ENCODE results near the gene KCNIP3. TPM values are rescaled to one million over a fixed set of nuclear protein-coding genes. Genes with fewer than 3 reads are reported as not detected.

KCNIP3 gene
- total RNA-seq, 1 donor from 2014 or later, result 0.68 TPM

- Mint-ChIP-seq H3K27me3 (ENCODE audit: low read depth, unreplicated experiment) (peaks cover 44% of the 10 kb centered on the region), H3K27ac (ENCODE audit: unreplicated experiment) (no peak overlapping the region), H3K9me3 (ENCODE audit: unreplicated experiment) (no peaks in the 10 kb centered on the region), H3K4me3 (ENCODE audit: unreplicated experiment) (no peak overlapping the region), H3K4me1 (ENCODE audit: low read depth, unreplicated experiment) (no peaks in the 10 kb centered on the region), H3K36me3 (ENCODE audit: low read depth, unreplicated experiment) (no peaks in the 10 kb centered on the region)
- no peak overlapping the region for H3K4me2 ChIP-seq (ENCODE audit: low read length)
- H3K9me3 ChIP-seq (ENCODE audit: insufficient read depth, low read depth, low read length), result no peaks in the 10 kb centered on the region
- no peak overlapping the region for H2AFZ ChIP-seq (ENCODE audit: low read depth, low read length)
- TF ChIP-seq CTCF (IDR thresholded peaks at IDR 0.05; ENCODE audit: insufficient read depth, low read depth, low read length) (no peak), EZH2 (IDR thresholded peaks at IDR 0.05; ENCODE audit: insufficient read depth, low read length) (no peak)
- H3K36me3 ChIP-seq (ENCODE audit: insufficient read depth, low read length), result no peaks in the 10 kb centered on the region
- H3K4me1 ChIP-seq (ENCODE audit: insufficient read depth, low read length), result no peaks in the 10 kb centered on the region
- no peak overlapping the region for H3K4me3 ChIP-seq (ENCODE audit: insufficient read depth, low read depth, low read length)
- no peaks in the 10 kb centered on the region for H3K27me3 ChIP-seq (ENCODE audit: insufficient read depth, low read length)
- H3K79me2 ChIP-seq (ENCODE audit: insufficient read depth, low read length), result no peaks in the 10 kb centered on the region
- no peak overlapping the region for H3K9ac ChIP-seq (ENCODE audit: low read length)
- H4K20me1 ChIP-seq (ENCODE audit: insufficient read depth, low read length), result no peaks in the 10 kb centered on the region
- FAIRE-seq (no peak), DNase-seq (ENCODE audit: low read depth) (no peak)
- no peak overlapping the region for H3K27ac ChIP-seq (ENCODE audit: low read depth, low read length)
Measured at GRCh38 chr2:95308426-95308990, 11.4 kb downstream of the KCNIP3 start.

GRCh38 chr2:95309599-95309998, 12.5 kb downstream of the KCNIP3 start:
- FAIRE-seq (no peak), DNase-seq (ENCODE audit: low read depth) (no peak)
- H3K27ac ChIP-seq (ENCODE audit: low read depth, low read length), result no peak overlapping the region
- H3K27me3 Mint-ChIP-seq (ENCODE audit: low read depth, unreplicated experiment), result peaks cover 50% of the 10 kb centered on the region
- H3K4me1 Mint-ChIP-seq (ENCODE audit: low read depth, unreplicated experiment), result no peaks in the 10 kb centered on the region
- H3K9me3 Mint-ChIP-seq (ENCODE audit: unreplicated experiment), result no peaks in the 10 kb centered on the region
- no peaks in the 10 kb centered on the region for H3K9me3 ChIP-seq (ENCODE audit: insufficient read depth, low read depth, low read length)
- H3K27me3 ChIP-seq (ENCODE audit: insufficient read depth, low read length), result no peaks in the 10 kb centered on the region
- H3K4me3 ChIP-seq (ENCODE audit: insufficient read depth, low read depth, low read length), result no peak overlapping the region
- no peaks in the 10 kb centered on the region for H3K79me2 ChIP-seq (ENCODE audit: insufficient read depth, low read length)
- H3K36me3 Mint-ChIP-seq (ENCODE audit: low read depth, unreplicated experiment), result no peaks in the 10 kb centered on the region
- H4K20me1 ChIP-seq (ENCODE audit: insufficient read depth, low read length), result no peaks in the 10 kb centered on the region
- no peaks in the 10 kb centered on the region for H3K4me1 ChIP-seq (ENCODE audit: insufficient read depth, low read length)
- TF ChIP-seq EZH2 (IDR thresholded peaks at IDR 0.05; ENCODE audit: insufficient read depth, low read length), result no peak
- no peak for TF ChIP-seq CTCF (IDR thresholded peaks at IDR 0.05; ENCODE audit: insufficient read depth, low read depth, low read length)
- H3K27ac Mint-ChIP-seq (ENCODE audit: unreplicated experiment), result no peak overlapping the region
- no peaks in the 10 kb centered on the region for H3K36me3 ChIP-seq (ENCODE audit: insufficient read depth, low read length)
- no peak overlapping the region for H3K4me3 Mint-ChIP-seq (ENCODE audit: unreplicated experiment)
- no peak overlapping the region for H3K9ac ChIP-seq (ENCODE audit: low read length)
- H2AFZ ChIP-seq (ENCODE audit: low read depth, low read length), result no peak overlapping the region
- no peak overlapping the region for H3K4me2 ChIP-seq (ENCODE audit: low read length)

- H3K36me3 ChIP-seq (ENCODE audit: insufficient read depth, low read length), result no peaks in the 10 kb centered on the region
- H3K9me3 ChIP-seq (ENCODE audit: insufficient read depth, low read depth, low read length), result no peaks in the 10 kb centered on the region
- Mint-ChIP-seq H3K27me3 (ENCODE audit: low read depth, unreplicated experiment) (peaks cover 50% of the 10 kb centered on the region), H3K9me3 (ENCODE audit: unreplicated experiment) (no peaks in the 10 kb centered on the region), H3K4me1 (ENCODE audit: low read depth, unreplicated experiment) (no peaks in the 10 kb centered on the region), H3K4me3 (ENCODE audit: unreplicated experiment) (no peak overlapping the region), H3K27ac (ENCODE audit: unreplicated experiment) (no peak overlapping the region), H3K36me3 (ENCODE audit: low read depth, unreplicated experiment) (no peaks in the 10 kb centered on the region)
- FAIRE-seq, result no peak
- no peak overlapping the region for H3K9ac ChIP-seq (ENCODE audit: low read length)
- no peak overlapping the region for H3K4me2 ChIP-seq (ENCODE audit: low read length)
- DNase-seq (ENCODE audit: low read depth), result no peak
- H4K20me1 ChIP-seq (ENCODE audit: insufficient read depth, low read length), result no peaks in the 10 kb centered on the region
- H3K27ac ChIP-seq (ENCODE audit: low read depth, low read length), result no peak overlapping the region
- no peak overlapping the region for H3K4me3 ChIP-seq (ENCODE audit: insufficient read depth, low read depth, low read length)
- TF ChIP-seq EZH2 (IDR thresholded peaks at IDR 0.05; ENCODE audit: insufficient read depth, low read length) (no peak), CTCF (IDR thresholded peaks at IDR 0.05; ENCODE audit: insufficient read depth, low read depth, low read length) (no peak)
- no peaks in the 10 kb centered on the region for H3K27me3 ChIP-seq (ENCODE audit: insufficient read depth, low read length)
- no peak overlapping the region for H2AFZ ChIP-seq (ENCODE audit: low read depth, low read length)
- H3K4me1 ChIP-seq (ENCODE audit: insufficient read depth, low read length), result no peaks in the 10 kb centered on the region
- H3K79me2 ChIP-seq (ENCODE audit: insufficient read depth, low read length), result no peaks in the 10 kb centered on the region
Measured at GRCh38 chr2:95310216-95310615, 13.1 kb downstream of the KCNIP3 start.

All from astrocyte (in vitro differentiated cells and primary cell).